HepG2 (cell line): Measurements from ENCODE around the gene GRHL3.

Experiments used
- ESRRA ChIP-seq: sonication (generic); formaldehyde crosslinking; IDR thresholded peaks from 2 replicates; pipeline ENCODE4 v1.5.1; 2020; ENCODE audit warnings: mild to moderate bottlenecking, low read depth, missing genetic modification reagents
- EZH2 ChIP-seq: conservative IDR thresholded peaks from 2 replicates; pipeline ENCODE4 v1.6.1; 2012; ENCODE audit warnings: mild to moderate bottlenecking, low read depth, low read length, moderate library complexity
- TCF7 ChIP-seq: sonication (generic); IDR thresholded peaks from 2 replicates; pipeline ENCODE4 v1.6.1; 2016; ENCODE audit warnings: antibody characterized with exemption, low read depth

GRCh38 chr1:24277420-24278169 lies 41.6 kb upstream of the GRHL3 start:
- TF ChIP-seq ESRRA (no peak), EZH2 (no peak), TCF7 (no peak)
